GM21423 (cell line): ENCODE results near the gene RNF213.

Experiments used
- ATAC-seq: cut with Tn5 transposase; IDR thresholded peaks from one replicate; pipeline ENCODE4 v1.9.1; 2021; ENCODE audit warnings: mild to moderate bottlenecking, moderate library complexity; ENCODE audit not compliant: unreplicated experiment

RNF213 gene

GRCh38 chr17:80346498-80347275, 86.0 kb downstream of the RNF213 start:
- no peak for ATAC-seq

DNA sequence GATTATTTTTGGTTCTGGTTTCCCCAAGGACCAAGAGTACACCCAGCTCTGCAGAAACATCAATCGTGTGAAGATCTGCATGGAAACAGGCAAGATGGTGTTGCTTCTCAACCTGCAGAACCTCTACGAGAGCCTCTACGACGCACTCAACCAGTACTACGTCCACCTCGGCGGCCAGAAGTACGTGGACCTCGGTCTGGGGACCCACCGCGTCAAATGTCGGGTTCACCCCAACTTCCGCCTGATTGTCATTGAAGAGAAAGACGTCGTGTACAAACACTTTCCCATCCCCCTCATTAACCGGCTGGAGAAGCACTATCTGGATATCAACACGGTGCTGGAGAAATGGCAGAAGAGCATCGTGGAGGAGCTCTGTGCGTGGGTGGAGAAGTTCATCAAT, 86.9 kb downstream of the RNF213 start:
- no peak for ATAC-seq

GRCh38 chr17:80347948-80348351, 87.3 kb downstream of the RNF213 start:
- ATAC-seq: no peak

DNA sequence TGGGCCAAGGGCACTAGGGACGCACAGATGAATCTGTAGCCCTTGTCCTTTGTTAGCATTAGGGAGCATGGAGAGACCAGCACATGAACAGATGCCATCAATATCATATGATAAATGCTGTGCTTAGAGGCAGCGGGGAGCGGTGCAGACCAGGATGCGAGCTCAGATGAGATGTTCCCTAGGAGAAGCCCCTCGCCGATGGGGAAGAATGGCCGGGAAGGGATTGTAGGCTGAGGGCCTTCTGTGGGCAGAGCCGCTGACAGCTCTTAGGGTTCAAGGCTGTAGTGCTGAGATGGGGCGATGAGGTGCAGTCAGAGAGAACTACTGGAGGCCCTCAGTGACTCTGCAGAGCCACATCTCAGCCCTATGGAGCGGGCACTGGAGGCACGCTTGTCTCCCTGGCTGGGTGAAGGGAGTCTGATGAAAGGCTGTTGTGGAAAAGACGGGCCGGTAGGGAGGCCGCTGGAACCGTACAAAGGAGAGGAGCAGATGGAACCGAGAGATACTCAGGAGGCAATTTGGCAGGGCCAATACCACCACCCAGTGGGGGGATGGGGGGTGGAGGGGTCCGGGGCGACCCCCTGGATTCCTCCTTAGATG, 88.0 kb downstream of the RNF213 start:
- ATAC-seq: no peak

GRCh38 chr17:80349151-80349651, 88.5 kb downstream of the RNF213 start:
- ATAC-seq: no peak

DNA sequence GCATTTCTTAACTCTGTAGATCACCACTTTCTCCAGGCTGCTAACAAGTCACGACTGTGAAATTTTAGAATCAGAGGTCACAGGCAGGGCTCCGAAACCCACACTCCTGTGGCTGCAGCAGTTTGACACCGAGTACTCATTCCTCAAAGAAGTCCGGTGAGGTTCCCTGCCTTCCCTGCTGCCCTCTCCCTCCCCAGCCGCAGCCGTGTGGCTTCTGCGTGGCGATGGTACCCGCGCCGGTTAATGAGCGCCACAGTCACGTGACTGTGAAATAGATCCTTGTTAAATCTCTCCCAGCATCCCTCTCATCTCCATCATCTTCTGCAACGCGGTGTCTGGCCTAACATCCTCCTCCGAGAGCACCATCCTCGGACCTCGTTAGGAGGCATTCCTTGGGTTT, 89.1 kb downstream of the RNF213 start:
- no peak for ATAC-seq

- ATAC-seq: no peak
These were observed 91.7 kb downstream of the RNF213 start for GRCh38 chr17:80352216-80352895.

GRCh38 chr17:80352991-80353665, 92.5 kb downstream of the RNF213 start:
- no peak for ATAC-seq

GRCh38 chr17:80353718-80354275, 93.1 kb downstream of the RNF213 start:
- ATAC-seq: no peak

DNA sequence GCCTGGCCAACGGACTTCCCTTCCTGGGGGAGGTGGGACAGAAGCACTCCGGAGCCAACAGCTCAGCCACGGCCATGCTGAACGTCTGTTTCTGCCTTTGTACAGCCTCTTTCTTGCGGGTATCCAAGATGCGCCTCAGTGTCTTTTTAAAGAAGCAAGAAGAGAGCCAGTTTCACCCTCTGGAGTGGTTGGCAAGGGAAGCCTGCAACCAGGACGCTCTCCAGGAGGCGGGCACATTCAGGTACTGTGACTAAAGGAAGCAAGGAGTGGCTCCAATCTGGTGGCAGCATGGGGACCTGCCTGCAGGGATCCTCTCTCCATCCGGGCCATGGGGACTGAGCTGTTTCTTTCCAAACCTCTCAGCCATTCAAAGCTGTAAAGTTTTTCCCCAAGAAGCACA, 93.7 kb downstream of the RNF213 start:
- ATAC-seq: no peak

- ATAC-seq: no peak
These were observed 95.7 kb downstream of the RNF213 start for GRCh38 chr17:80356231-80356856.

GRCh38 chr17:80358131-80358530, 97.5 kb downstream of the RNF213 start:
- ATAC-seq: no peak

- ATAC-seq: no peak
These were observed 98.2 kb downstream of the RNF213 start for GRCh38 chr17:80358861-80359260.

DNA sequence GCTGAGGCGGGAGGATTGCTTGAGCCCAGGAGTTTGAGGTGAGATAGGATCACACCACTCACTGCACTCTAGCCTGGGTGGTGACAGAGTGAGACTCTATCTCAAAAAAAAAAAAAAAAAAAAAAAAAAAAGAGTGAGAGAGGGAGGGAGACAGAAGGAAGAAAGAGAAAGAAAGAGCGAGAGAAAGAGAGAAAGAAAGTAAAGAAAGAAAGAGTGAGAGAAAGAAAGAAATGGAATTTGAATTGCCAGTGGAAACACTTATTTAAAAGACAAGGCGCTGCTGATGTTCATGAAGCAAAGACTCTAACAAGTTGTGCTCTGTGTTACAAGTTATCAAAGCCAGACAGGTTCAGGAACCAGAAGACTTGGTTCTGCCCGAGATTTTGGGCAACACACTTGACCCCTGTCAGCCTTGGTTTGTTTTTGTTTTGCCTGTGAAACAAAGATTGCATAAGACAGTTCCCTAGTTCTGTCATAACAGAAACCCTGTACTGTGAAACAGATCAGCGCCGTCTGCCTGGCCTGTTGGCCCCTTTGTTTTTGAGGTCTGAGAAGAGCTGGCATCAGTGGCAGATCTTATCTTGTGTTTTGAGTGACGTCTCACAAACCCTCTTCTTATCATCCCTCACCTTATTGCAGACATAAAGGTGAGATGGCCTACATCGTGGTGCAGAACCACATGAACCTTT, 98.9 kb downstream of the RNF213 start:
- ATAC-seq: no peak

DNA sequence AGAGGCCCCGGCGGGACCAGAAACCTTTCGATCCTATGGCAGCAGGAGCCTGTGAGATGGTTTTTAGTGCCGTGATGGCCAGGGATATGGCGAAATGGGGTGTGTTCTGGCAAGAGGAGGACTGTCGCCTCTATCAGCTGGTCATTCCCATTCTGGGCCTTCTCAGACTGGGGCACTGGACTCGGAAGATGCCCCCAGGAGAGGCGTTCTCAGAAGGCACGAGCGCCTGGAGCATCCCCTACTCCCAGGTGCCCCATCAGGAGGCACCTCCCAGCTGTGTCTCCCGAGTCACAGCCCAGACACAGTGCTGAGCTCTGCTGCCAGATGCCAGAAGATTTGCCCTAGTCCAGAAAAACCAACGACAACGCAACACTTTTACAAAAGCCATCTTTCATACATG, 99.7 kb downstream of the RNF213 start:
- no peak for ATAC-seq

- ATAC-seq: no peak
These were observed 101.0 kb downstream of the RNF213 start for GRCh38 chr17:80361495-80362220.

GRCh38 chr17:80362428-80363119, 101.9 kb downstream of the RNF213 start:
- no peak for ATAC-seq

- no peak for ATAC-seq
These were observed 102.5 kb downstream of the RNF213 start for GRCh38 chr17:80363120-80363515.
